Gastroesophageal sphincter (tissue), 3 donors: ENCODE data around the gene MLLT1.

Experiments used
- CTCF ChIP-seq, 4 experiments: fragments of 200-600 bp in 2 of 4; fragments of 450-650 bp in 2 of 4; sonication (generic) in 1 of 4; IDR thresholded peaks; one replicate each; pipeline ENCODE4 v1.5.1; 2017 to 2019; ENCODE audit warnings: antibody characterized with exemption in 4 of 4, mild to moderate bottlenecking in 2 of 4, moderate library complexity in 2 of 4
- POLR2A ChIP-seq, 2 donors: fragments of 450-650 bp; IDR thresholded peaks; one replicate each; pipeline ENCODE4 v1.6.1; 2017; ENCODE audit warnings: antibody characterized with exemption in 2 of 2, mild to moderate bottlenecking in 2 of 2, moderate library complexity in 1 of 2
- POLR2AphosphoS5 ChIP-seq: sonication (generic); formaldehyde crosslinking; IDR thresholded peaks from one replicate; pipeline ENCODE4 v1.6.1; 2017; ENCODE audit warnings: antibody characterized with exemption

- TF ChIP-seq POLR2A (IDR thresholded peaks at IDR 0.05) (no peak), POLR2AphosphoS5 (no peak), CTCF (IDR thresholded peaks at IDR 0.05) (no peak)
Measured at GRCh38 chr19:6261883-6262282, 17.9 kb downstream of the MLLT1 start.
